Stimulated activated CD4-positive, alpha-beta T cell treated with anti-CD3 and anti-CD28 coated beads, TNF-alpha, amount 100 ng/mL, for 1 hour (primary cell): Measurements from ENCODE around the gene DNM3.
"Not testable (repeated sequence)": the region's sequence is repeated elsewhere in the genome, so short reads cannot be mapped to it uniquely, and the experiment has no call there.

Experiments used
- DNase-seq, 3 donors: peaks; one replicate each; pipeline ENCODE4 v3.0.0-alpha.2; 2020; ENCODE audit warnings: low read depth in 3 of 3, low spot score in 1 of 3

DNM3 gene

GRCh38 chr1:172405912-172406311 lies 564.6 kb downstream of the DNM3 start:
- no peak for DNase-seq

- no peak for DNase-seq
These were observed 565.7 kb downstream of the DNM3 start for GRCh38 chr1:172406968-172407367.

- DNase-seq, result no peak
These were observed 567.7 kb downstream of the DNM3 start for GRCh38 chr1:172408958-172409357.

- DNase-seq, result no peak
These were observed 568.7 kb downstream of the DNM3 start for GRCh38 chr1:172410027-172410426.

- no peak for DNase-seq
These were observed 570.6 kb downstream of the DNM3 start for GRCh38 chr1:172411791-172412338.

GRCh38 chr1:172414331-172414730 lies 573.0 kb downstream of the DNM3 start:
- no peak for DNase-seq

GRCh38 chr1:172416496-172417035 lies 575.3 kb downstream of the DNM3 start:
- DNase-seq, result no peak

- no peak for DNase-seq
These were observed 576.3 kb downstream of the DNM3 start for GRCh38 chr1:172417557-172417956.

- DNase-seq, result no peak
These were observed 579.1 kb downstream of the DNM3 start, which contains the start of gene C1orf105 for GRCh38 chr1:172420385-172420784. C1orf105 (plus strand) TSS chr1:172420685; CDS start chr1:172420886, 201 bp downstream.

- DNase-seq, result no peak
These were observed 580.8 kb downstream of the DNM3 start for GRCh38 chr1:172421974-172422604.

- no peak for DNase-seq
These were observed 582.0 kb downstream of the DNM3 start for GRCh38 chr1:172423336-172423735.

- no peak for DNase-seq
These were observed 584.0 kb downstream of the DNM3 start for GRCh38 chr1:172425339-172425738.

- no peak for DNase-seq
These were observed 585.9 kb downstream of the DNM3 start for GRCh38 chr1:172427191-172427590.

- no peak for DNase-seq
These were observed 588.2 kb downstream of the DNM3 start for GRCh38 chr1:172429331-172430127.

- no peak for DNase-seq
These were observed 588.8 kb downstream of the DNM3 start for GRCh38 chr1:172430128-172430454.

- DNase-seq, result no peak
These were observed 589.9 kb downstream of the DNM3 start for GRCh38 chr1:172431204-172431603.

- no peak for DNase-seq
These were observed 590.5 kb downstream of the DNM3 start for GRCh38 chr1:172431721-172432192.

- not testable (repeated sequence) for DNase-seq
These were observed 595.9 kb downstream of the DNM3 start for GRCh38 chr1:172437183-172437582.

GRCh38 chr1:172442404-172442803 lies 601.1 kb downstream of the DNM3 start:
- no peak for DNase-seq

GRCh38 chr1:172442843-172443565 lies 601.7 kb downstream of the DNM3 start:
- no peak for DNase-seq
